Nephron (organoid): Measurements from ENCODE around the gene PRTFDC1.

ENCODE experiments used
- H3K27ac Mint-ChIP-seq, 3 experiments: 2 replicates each; pipeline ENCODE4 v1.8.0; 2020; ENCODE audit warnings: mixed read lengths in 3 of 3, mild to moderate bottlenecking in 2 of 3, moderate library complexity in 1 of 3
- H3K27me3 Mint-ChIP-seq: 2 replicates; pipeline ENCODE4 v1.8.0; 2021; ENCODE audit warnings: low read depth, mild to moderate bottlenecking, moderate library complexity, mixed read lengths
- H3K36me3 Mint-ChIP-seq: 2 replicates; pipeline ENCODE4 v1.8.0; 2020; ENCODE audit warnings: low read depth, mixed read lengths
- H3K4me1 Mint-ChIP-seq: 2 replicates; pipeline ENCODE4 v1.8.0; 2020; ENCODE audit warnings: mixed read lengths
- H3K4me3 Mint-ChIP-seq, 3 experiments: 2 replicates each; pipeline ENCODE4 v1.8.0; 2020; ENCODE audit warnings: mild to moderate bottlenecking in 3 of 3, mixed read lengths in 3 of 3, moderate library complexity in 2 of 3
- H3K9me3 Mint-ChIP-seq: 2 replicates; pipeline ENCODE4 v1.8.0; 2020; ENCODE audit warnings: mixed read lengths
- CTCF ChIP-seq, 3 experiments: fragments of 200-600 bp; sonication (generic); IDR thresholded peaks; one replicate each; pipeline ENCODE4 v1.5.0; 2021; ENCODE audit warnings: antibody characterized with exemption in 3 of 3; ENCODE audit not compliant: unreplicated experiment in 3 of 3

PRTFDC1 gene

GRCh38 chr10:24952143-24952706 is at the start of gene PRTFDC1:
PRTFDC1 (minus strand) TSS chr10:24952606; CDS start chr10:24952575, 31 bp downstream.
- Mint-ChIP-seq H3K36me3 (no peaks in the 10 kb centered on the region), H3K9me3 (no peaks in the 10 kb centered on the region), H3K27me3 (no peaks in the 10 kb centered on the region), H3K4me3 (peak within 1 kb of the TSS; percentile 90 to 93 (median 93)), H3K27ac (peak within 1 kb of the TSS; percentile 97 to 99 (median 97)), H3K4me1 (peaks cover 30% of the 10 kb centered on the region)
- TF ChIP-seq CTCF (IDR thresholded peaks at IDR 0.05; ENCODE audit: unreplicated experiment in 3 of 3), result peak in 1 of 3 experiments; percentile 29

- Mint-ChIP-seq H3K9me3 (peaks cover 18% of the 10 kb centered on the region), H3K27ac (no peak overlapping the region), H3K27me3 (no peaks in the 10 kb centered on the region), H3K36me3 (no peaks in the 10 kb centered on the region), H3K4me1 (no peaks in the 10 kb centered on the region), H3K4me3 (no peak overlapping the region)
- TF ChIP-seq CTCF (IDR thresholded peaks at IDR 0.05; ENCODE audit: unreplicated experiment in 3 of 3), result no peak
Observed at GRCh38 chr10:24998044-24998443, 45.6 kb upstream of the PRTFDC1 start.

- Mint-ChIP-seq H3K27ac (no peak overlapping the region), H3K36me3 (no peaks in the 10 kb centered on the region), H3K4me3 (no peak overlapping the region), H3K4me1 (no peaks in the 10 kb centered on the region), H3K9me3 (no peaks in the 10 kb centered on the region), H3K27me3 (no peaks in the 10 kb centered on the region)
- TF ChIP-seq CTCF (IDR thresholded peaks at IDR 0.05; ENCODE audit: unreplicated experiment in 3 of 3), result no peak
Observed at GRCh38 chr10:24995072-24995471, 42.7 kb upstream of the PRTFDC1 start.

GRCh38 chr10:24993237-24993958 is 41.0 kb upstream of the PRTFDC1 start:
- Mint-ChIP-seq H3K9me3 (no peaks in the 10 kb centered on the region), H3K4me3 (no peak overlapping the region), H3K27ac (no peak overlapping the region), H3K27me3 (no peaks in the 10 kb centered on the region), H3K4me1 (no peaks in the 10 kb centered on the region), H3K36me3 (no peaks in the 10 kb centered on the region)
- TF ChIP-seq CTCF (IDR thresholded peaks at IDR 0.05; ENCODE audit: unreplicated experiment in 3 of 3), result no peak

- H3K9me3 Mint-ChIP-seq, result no peaks in the 10 kb centered on the region
- no peak overlapping the region for H3K27ac Mint-ChIP-seq
- H3K36me3 Mint-ChIP-seq, result no peaks in the 10 kb centered on the region
- H3K4me1 Mint-ChIP-seq, result no peaks in the 10 kb centered on the region
- TF ChIP-seq CTCF (IDR thresholded peaks at IDR 0.05; ENCODE audit: unreplicated experiment in 3 of 3), result no peak
- no peaks in the 10 kb centered on the region for H3K27me3 Mint-ChIP-seq
- no peak overlapping the region for H3K4me3 Mint-ChIP-seq
Observed at GRCh38 chr10:24992512-24993133, 40.2 kb upstream of the PRTFDC1 start.
